ENCODE data around the gene MAEA. TPM values are rescaled to one million over a fixed set of nuclear protein-coding genes. Genes with fewer than 3 reads are reported as not detected.

Gene MAEA
- total RNA-seq, 2 experiments from 2014 or later = 61.5 to 63.2 TPM

DNA sequence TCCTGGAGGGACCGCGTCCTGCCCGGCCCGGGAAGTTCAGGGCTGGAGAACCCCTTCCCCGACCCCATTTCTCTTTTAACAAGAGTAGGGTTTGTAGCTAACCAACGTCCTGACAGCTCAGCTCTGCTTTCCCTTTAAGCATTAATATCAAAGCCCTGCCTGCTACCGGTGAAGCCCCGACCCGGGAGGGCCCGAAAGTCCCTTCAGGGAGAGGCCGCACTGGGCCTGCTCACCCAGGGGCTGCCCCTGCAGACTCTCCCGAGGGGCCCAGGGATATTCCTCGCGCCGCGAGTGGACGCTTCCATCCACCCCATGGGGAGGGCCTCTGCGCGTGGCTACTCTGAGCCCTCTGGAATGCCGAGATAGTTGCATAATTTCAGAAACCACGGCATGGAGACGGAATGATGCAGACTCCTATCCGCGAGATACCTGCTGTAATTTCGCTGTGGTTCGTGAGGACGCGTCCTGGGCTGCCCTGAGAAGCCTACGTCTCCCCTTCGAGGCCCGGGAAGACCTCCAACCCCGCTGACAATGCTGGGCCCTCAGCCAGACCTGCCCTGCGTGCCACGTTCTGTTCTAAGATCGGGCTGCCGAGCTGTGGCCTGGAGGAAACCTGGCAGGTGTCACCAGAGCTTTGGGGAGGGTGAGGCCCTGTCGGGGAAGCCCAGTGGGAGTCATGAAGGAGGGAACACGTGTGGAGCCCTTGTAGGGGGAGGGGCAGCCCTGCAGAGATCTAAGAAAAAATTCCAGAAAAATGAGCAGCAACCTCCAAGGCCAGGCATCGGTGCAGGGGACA, 39.8 kb upstream of the MAEA start:
- peak overlapping the region; percentile 89 to 92 for H3K27ac ChIP-seq (ENCODE audit: low read depth in 1 of 2, low read length in 2 of 2)
- no peaks in the 10 kb centered on the region for H3K9me3 ChIP-seq (ENCODE audit: control insufficient read depth in 1 of 2, insufficient read depth in 1 of 2, low read length in 2 of 2)
- H3K4me1 ChIP-seq (ENCODE audit: insufficient read depth, low read length) = peaks cover 75% of the 10 kb centered on the region
- TF ChIP-seq, protein P1, sequence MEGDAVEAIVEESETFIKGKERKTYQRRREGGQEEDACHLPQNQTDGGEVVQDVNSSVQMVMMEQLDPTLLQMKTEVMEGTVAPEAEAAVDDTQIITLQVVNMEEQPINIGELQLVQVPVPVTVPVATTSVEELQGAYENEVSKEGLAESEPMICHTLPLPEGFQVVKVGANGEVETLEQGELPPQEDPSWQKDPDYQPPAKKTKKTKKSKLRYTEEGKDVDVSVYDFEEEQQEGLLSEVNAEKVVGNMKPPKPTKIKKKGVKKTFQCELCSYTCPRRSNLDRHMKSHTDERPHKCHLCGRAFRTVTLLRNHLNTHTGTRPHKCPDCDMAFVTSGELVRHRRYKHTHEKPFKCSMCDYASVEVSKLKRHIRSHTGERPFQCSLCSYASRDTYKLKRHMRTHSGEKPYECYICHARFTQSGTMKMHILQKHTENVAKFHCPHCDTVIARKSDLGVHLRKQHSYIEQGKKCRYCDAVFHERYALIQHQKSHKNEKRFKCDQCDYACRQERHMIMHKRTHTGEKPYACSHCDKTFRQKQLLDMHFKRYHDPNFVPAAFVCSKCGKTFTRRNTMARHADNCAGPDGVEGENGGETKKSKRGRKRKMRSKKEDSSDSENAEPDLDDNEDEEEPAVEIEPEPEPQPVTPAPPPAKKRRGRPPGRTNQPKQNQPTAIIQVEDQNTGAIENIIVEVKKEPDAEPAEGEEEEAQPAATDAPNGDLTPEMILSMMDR (IDR thresholded peaks at IDR 0.05) = no peak
- H3K4me3 ChIP-seq (ENCODE audit: low read length) = peak overlapping the region; percentile 86
- H3K36me3 Mint-ChIP-seq (ENCODE audit: low read depth) = peaks cover 43% of the 10 kb centered on the region
- peak overlapping the region; percentile 98 for H3K27ac Mint-ChIP-seq
- POLR2A ChIA-PET = interaction anchor here (0.7 to 7.3 kb wide), 15 partner anchors 8 to 355 kb away, joined by 3 to 178 read pairs (median 7); partner anchors contain the start of genes MAEA, SPON2 and UVSSA
- peak in 9 of 14 experiments; percentile 30 to 85 (median 48) for DNase-seq
- no peaks in the 10 kb centered on the region for H3K9me3 Mint-ChIP-seq
- intact Hi-C loops (cut with DNase I, micrococcal nuclease) = loop anchor here (1.0 to 10.0 kb wide), 12 partner anchors 17 to 621 kb away; partner anchors contain the start of genes MAEA (in 2 of the 2), FGFRL1 (in 1 of the 2), NSD2 (in 1 of the 2) and TACC3 (in 1 of the 2)
- peak overlapping the region; percentile 97 for H3K4me3 Mint-ChIP-seq
- peaks cover 10% of the 10 kb centered on the region for H3K36me3 ChIP-seq (ENCODE audit: insufficient read depth, low read length)
- CTCF ChIA-PET = interaction anchor here (1.4 to 5.1 kb wide), 3 partner anchors 18 to 96 kb away, joined by 6 to 21 read pairs (median 7); no protein-coding TSS in a partner anchor
- H3K27me3 ChIP-seq (ENCODE audit: control insufficient read depth in 1 of 2, insufficient read depth in 2 of 2, low read length in 2 of 2) = no peaks in the 10 kb centered on the region
- no peaks in the 10 kb centered on the region for H3K27me3 Mint-ChIP-seq
- peaks cover 70% of the 10 kb centered on the region for H3K4me1 Mint-ChIP-seq (ENCODE audit: low read depth)
- ATAC-seq (ENCODE audit: poor library complexity) = peak; percentile 13

DNA sequence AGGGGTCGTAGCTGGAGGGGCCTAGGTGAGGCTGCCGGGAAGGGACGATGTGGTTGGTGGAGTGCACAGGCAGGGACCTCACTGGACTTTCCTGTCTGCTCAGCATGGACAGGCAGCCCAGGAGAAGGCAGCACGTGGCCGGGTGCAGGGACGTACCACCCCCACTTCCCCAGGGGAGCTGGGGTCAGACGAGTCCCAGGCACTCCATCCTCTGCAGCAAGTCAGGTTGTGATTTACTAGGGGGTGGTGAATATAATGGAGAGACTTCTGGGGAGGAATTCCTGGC, 39.2 kb upstream of the MAEA start:
- Histone ChIP-seq H3K36me3 (ENCODE audit: insufficient read depth, low read length) (peaks cover 8% of the 10 kb centered on the region), H3K27ac (ENCODE audit: low read depth in 1 of 2, low read length in 2 of 2) (peak overlapping the region; percentile 89 to 92), H3K9me3 (ENCODE audit: control insufficient read depth in 1 of 2, insufficient read depth in 1 of 2, low read length in 2 of 2) (no peaks in the 10 kb centered on the region), H3K27me3 (ENCODE audit: control insufficient read depth in 1 of 2, insufficient read depth in 2 of 2, low read length in 2 of 2) (no peaks in the 10 kb centered on the region), H3K4me1 (ENCODE audit: insufficient read depth, low read length) (peaks cover 73% of the 10 kb centered on the region), H3K4me3 (ENCODE audit: low read length) (peak overlapping the region; percentile 86)
- DNase-seq (no peak), ATAC-seq (ENCODE audit: poor library complexity) (no peak)
- peaks cover 43% of the 10 kb centered on the region for H3K36me3 Mint-ChIP-seq (ENCODE audit: low read depth)
- TF ChIP-seq, protein P1 (IDR thresholded peaks at IDR 0.05) = no peak
- intact Hi-C loops (cut with DNase I, micrococcal nuclease) = no loop called here
- peak overlapping the region; percentile 97 for H3K4me3 Mint-ChIP-seq
- POLR2A ChIA-PET = interaction anchor here (5.0 to 7.3 kb wide), 3 partner anchors 16 to 96 kb away, joined by 41 to 178 read pairs (median 48); partner anchors contain the start of genes MAEA and UVSSA
- CTCF ChIA-PET = interaction anchor here (1.4 to 5.1 kb wide), 2 partner anchors 18 to 96 kb away, joined by 6 to 21 read pairs; no protein-coding TSS in a partner anchor
- H3K9me3 Mint-ChIP-seq = no peaks in the 10 kb centered on the region
- H3K4me1 Mint-ChIP-seq (ENCODE audit: low read depth) = peaks cover 70% of the 10 kb centered on the region
- peak overlapping the region; percentile 98 for H3K27ac Mint-ChIP-seq
- H3K27me3 Mint-ChIP-seq = no peaks in the 10 kb centered on the region

- TF ChIP-seq, protein P1 (IDR thresholded peaks at IDR 0.05) = no peak
- H3K4me3 ChIP-seq (ENCODE audit: low read length) = no peak overlapping the region
- intact Hi-C loops (cut with DNase I, micrococcal nuclease) = no loop called here
- H3K36me3 ChIP-seq (ENCODE audit: insufficient read depth, low read length) = peaks cover 4% of the 10 kb centered on the region
- H3K4me1 Mint-ChIP-seq (ENCODE audit: low read depth) = peaks cover 68% of the 10 kb centered on the region
- H3K27me3 ChIP-seq (ENCODE audit: control insufficient read depth in 1 of 2, insufficient read depth in 2 of 2, low read length in 2 of 2) = no peaks in the 10 kb centered on the region
- ChIA-PET POLR2A (interaction anchor here (5.0 to 7.3 kb wide), 3 partner anchors 15 to 96 kb away, joined by 41 to 178 read pairs (median 48); partner anchors contain the start of genes MAEA and UVSSA), CTCF (interaction anchor here (0.8 to 5.1 kb wide), 2 partner anchors 17 to 95 kb away, joined by 3 to 21 read pairs; no protein-coding TSS in a partner anchor)
- H3K9me3 ChIP-seq (ENCODE audit: control insufficient read depth in 1 of 2, insufficient read depth in 1 of 2, low read length in 2 of 2) = no peaks in the 10 kb centered on the region
- no peaks in the 10 kb centered on the region for H3K27me3 Mint-ChIP-seq
- H3K4me3 Mint-ChIP-seq = peak overlapping the region; percentile 97
- H3K9me3 Mint-ChIP-seq = no peaks in the 10 kb centered on the region
- H3K27ac Mint-ChIP-seq = peak overlapping the region; percentile 98
- H3K4me1 ChIP-seq (ENCODE audit: insufficient read depth, low read length) = peaks cover 68% of the 10 kb centered on the region
- DNase-seq (peak in 1 of 14 experiments; percentile 24), ATAC-seq (ENCODE audit: poor library complexity) (no peak)
- H3K36me3 Mint-ChIP-seq (ENCODE audit: low read depth) = peaks cover 43% of the 10 kb centered on the region
- H3K27ac ChIP-seq (ENCODE audit: low read depth in 1 of 2, low read length in 2 of 2) = peak overlapping the region in 1 of 2 donors; percentile 89
Measured at GRCh38 chr4:1250921-1251772, 38.5 kb upstream of the MAEA start.
